Dedifferentiated amniotic fluid mesenchymal stem cell (primary cell): Measurements from ENCODE around the gene GNAT1.
"Not testable (repeated sequence)": the region's sequence is repeated elsewhere in the genome, so short reads cannot be mapped to it uniquely, and the experiment has no call there.

Experiments
- DNase-seq: peaks from one replicate; pipeline ENCODE4 v3.0.0-alpha.2; 2016; ENCODE audit errors: extremely low spot score

Gene GNAT1

GRCh38 chr3:50202353-50203112 lies 11.1 kb downstream of the GNAT1 start:
- DNase-seq = no peak

GRCh38 chr3:50203113-50203808 lies 11.9 kb downstream of the GNAT1 start:
- DNase-seq = no peak

- DNase-seq = no peak
Measured at GRCh38 chr3:50203809-50204803, 12.7 kb downstream of the GNAT1 start.

- no peak for DNase-seq
Measured at GRCh38 chr3:50204804-50205412, 13.5 kb downstream of the GNAT1 start, which contains the start of gene SLC38A3. Gene SLC38A3, plus strand, starts transcription at chr3:50205271. Its CDS starts 8,929 bp downstream, at chr3:50214200.

GRCh38 chr3:50205413-50206276 lies 14.2 kb downstream of the GNAT1 start:
- DNase-seq = no peak

GRCh38 chr3:50207359-50208042 lies 16.1 kb downstream of the GNAT1 start:
- DNase-seq = no peak

- no peak for DNase-seq
Measured at GRCh38 chr3:50208677-50209344, 17.4 kb downstream of the GNAT1 start.

- no peak for DNase-seq
Measured at GRCh38 chr3:50210176-50210509, 18.7 kb downstream of the GNAT1 start.

- no peak for DNase-seq
Measured at GRCh38 chr3:50210510-50211367, 19.3 kb downstream of the GNAT1 start.

- DNase-seq = not testable (repeated sequence)
Measured at GRCh38 chr3:50211368-50211717, 19.9 kb downstream of the GNAT1 start.

- DNase-seq = no peak
Measured at GRCh38 chr3:50211930-50212329, 20.5 kb downstream of the GNAT1 start.

- no peak for DNase-seq
Measured at GRCh38 chr3:50212502-50212901, 21.1 kb downstream of the GNAT1 start.

- DNase-seq = no peak
Measured at GRCh38 chr3:50212971-50213370, 21.6 kb downstream of the GNAT1 start.

GRCh38 chr3:50213373-50213772 lies 22.0 kb downstream of the GNAT1 start:
- DNase-seq = no peak

GRCh38 chr3:50214824-50215223 lies 23.4 kb downstream of the GNAT1 start:
- no peak for DNase-seq

GRCh38 chr3:50215529-50215928 lies 24.1 kb downstream of the GNAT1 start:
- DNase-seq = no peak

- no peak for DNase-seq
Measured at GRCh38 chr3:50217681-50218080, 26.3 kb downstream of the GNAT1 start.

GRCh38 chr3:50218448-50218847 lies 27.0 kb downstream of the GNAT1 start:
- DNase-seq = no peak

GRCh38 chr3:50219285-50219684 lies 27.9 kb downstream of the GNAT1 start:
- DNase-seq = no peak
